Measurements from ENCODE around the gene SPDYE1.

GRCh38 chr7:44057849-44058758 is 60.4 kb downstream of the SPDYE1 start:
- no peak for TF ChIP-seq ATF3 (IDR thresholded peaks at IDR 0.05)
- TF ChIP-seq EGR1 (IDR thresholded peaks at IDR 0.05; ENCODE audit: low read depth in 2 of 2): no peak
- TF ChIP-seq, protein P1, sequence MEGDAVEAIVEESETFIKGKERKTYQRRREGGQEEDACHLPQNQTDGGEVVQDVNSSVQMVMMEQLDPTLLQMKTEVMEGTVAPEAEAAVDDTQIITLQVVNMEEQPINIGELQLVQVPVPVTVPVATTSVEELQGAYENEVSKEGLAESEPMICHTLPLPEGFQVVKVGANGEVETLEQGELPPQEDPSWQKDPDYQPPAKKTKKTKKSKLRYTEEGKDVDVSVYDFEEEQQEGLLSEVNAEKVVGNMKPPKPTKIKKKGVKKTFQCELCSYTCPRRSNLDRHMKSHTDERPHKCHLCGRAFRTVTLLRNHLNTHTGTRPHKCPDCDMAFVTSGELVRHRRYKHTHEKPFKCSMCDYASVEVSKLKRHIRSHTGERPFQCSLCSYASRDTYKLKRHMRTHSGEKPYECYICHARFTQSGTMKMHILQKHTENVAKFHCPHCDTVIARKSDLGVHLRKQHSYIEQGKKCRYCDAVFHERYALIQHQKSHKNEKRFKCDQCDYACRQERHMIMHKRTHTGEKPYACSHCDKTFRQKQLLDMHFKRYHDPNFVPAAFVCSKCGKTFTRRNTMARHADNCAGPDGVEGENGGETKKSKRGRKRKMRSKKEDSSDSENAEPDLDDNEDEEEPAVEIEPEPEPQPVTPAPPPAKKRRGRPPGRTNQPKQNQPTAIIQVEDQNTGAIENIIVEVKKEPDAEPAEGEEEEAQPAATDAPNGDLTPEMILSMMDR (IDR thresholded peaks at IDR 0.05; ENCODE audit: low read depth, low read length, missing input control): no peak
- no peak for TF ChIP-seq GABPA (IDR thresholded peaks at IDR 0.05 in 1 of 2, conservative IDR thresholded peaks at IDR 0.05 in 1 of 2)
- TF ChIP-seq SP1 (IDR thresholded peaks at IDR 0.05): no peak
- no peak for TF ChIP-seq YY1 (IDR thresholded peaks at IDR 0.05)
- TF ChIP-seq, protein P2, sequence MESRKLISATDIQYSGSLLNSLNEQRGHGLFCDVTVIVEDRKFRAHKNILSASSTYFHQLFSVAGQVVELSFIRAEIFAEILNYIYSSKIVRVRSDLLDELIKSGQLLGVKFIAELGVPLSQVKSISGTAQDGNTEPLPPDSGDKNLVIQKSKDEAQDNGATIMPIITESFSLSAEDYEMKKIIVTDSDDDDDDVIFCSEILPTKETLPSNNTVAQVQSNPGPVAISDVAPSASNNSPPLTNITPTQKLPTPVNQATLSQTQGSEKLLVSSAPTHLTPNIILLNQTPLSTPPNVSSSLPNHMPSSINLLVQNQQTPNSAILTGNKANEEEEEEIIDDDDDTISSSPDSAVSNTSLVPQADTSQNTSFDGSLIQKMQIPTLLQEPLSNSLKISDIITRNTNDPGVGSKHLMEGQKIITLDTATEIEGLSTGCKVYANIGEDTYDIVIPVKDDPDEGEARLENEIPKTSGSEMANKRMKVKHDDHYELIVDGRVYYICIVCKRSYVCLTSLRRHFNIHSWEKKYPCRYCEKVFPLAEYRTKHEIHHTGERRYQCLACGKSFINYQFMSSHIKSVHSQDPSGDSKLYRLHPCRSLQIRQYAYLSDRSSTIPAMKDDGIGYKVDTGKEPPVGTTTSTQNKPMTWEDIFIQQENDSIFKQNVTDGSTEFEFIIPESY (IDR thresholded peaks at IDR 0.05): no peak
- no peak for TF ChIP-seq TAF1 (conservative IDR thresholded peaks at IDR 0.05)
- TF ChIP-seq JUND (IDR thresholded peaks at IDR 0.05): no peak
- no peak for TF ChIP-seq MAX (IDR thresholded peaks at IDR 0.05)
